ENCODE results near the gene RGS14. TPM values are rescaled to one million over a fixed set of nuclear protein-coding genes. Genes with fewer than 3 reads are reported as not detected.

RGS14 gene
- total RNA-seq, 1 experiment from 2014 or later = 18.1 TPM

DNA sequence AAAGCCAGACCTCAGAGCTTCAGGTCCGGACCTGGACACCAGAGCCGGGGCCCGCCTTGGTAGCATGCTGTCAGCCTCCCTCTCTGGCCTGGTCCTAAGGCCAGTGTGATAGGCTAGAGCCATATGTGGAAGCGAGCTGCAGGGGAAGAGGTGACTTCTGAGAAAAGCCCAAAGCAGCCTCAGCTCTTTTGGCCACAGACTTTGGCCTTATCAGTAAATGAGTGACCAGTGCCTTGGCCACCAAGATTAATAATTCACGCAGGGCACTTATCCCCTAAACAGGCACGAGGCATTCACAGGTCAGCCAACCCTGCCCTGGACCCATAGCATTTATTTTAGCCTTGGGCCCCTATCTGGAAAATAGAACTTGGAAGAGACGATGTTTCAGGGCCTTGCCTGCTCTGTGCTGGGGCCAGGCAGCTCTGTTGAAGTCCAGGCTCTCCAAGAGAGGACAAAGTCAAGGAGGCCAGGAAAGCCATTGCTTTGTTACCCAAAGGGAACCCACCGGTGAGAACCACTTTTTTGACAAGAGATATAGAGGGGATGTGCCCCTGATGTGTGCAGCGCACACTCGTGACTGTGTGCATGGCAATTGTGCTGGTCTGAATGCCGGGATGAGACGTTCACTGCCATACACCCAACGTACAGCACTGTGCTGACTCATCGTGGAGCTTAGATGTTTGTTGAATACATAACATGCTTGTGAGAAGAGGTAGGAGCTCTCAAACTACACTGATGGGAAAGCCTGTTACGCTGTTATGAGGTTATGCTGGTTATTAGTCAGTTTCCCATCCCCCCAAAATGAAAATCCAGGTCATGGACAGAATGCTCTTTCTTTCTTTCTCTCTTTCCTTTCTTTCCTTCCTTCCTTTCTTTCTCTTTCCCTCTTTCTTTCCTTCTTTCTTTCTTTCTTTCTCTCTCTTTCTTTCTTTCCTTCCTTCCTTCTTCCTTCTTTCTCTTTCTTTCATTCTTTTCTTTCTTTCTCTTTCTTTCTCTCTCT, 21.5 kb downstream of the RGS14 start:
- peak; percentile 69 for DNase-seq (ENCODE audit: low read depth)

DNA sequence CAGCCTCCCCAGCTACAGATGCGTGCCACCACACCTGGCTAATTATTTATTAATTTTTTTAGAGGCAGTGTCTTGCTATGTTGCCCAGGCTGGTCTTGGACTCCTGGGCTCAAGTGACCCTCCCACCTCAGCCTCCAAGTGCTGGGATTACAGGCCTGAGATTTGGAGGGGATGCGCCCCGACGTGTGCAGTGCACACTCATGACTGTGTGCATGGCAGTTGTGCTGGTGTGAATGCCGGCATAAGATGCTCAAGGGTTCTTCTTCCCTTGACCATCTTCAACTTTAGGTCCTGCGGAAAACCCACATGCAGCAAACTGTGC, 23.0 kb downstream of the RGS14 start:
- DNase-seq (ENCODE audit: low read depth) = no peak

GRCh38 chr5:177382423-177383029, 24.8 kb downstream of the RGS14 start:
- no peak for DNase-seq (ENCODE audit: low read depth)

DNA sequence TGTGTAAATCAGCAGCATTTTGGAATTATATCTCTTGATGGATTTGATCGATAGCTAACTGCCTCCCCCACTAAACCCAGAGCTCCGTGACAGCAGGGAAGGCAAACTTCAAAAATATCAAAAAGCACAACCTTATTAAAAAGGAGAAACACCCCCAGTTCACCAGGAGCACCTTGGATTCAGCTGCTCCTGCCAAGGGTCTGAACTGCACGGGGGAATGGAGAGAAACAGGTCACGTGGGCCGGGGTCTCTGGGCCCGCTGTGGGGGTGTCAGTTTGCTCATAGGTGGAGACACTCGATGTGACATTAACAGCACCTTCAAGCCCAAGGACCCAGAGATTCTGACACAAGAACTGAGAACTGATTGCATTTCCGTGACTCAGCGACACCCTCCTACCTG, 25.5 kb downstream of the RGS14 start:
- DNase-seq (ENCODE audit: low read depth) = no peak

- DNase-seq (ENCODE audit: low read depth) = no peak
These were observed 26.4 kb downstream of the RGS14 start, which contains the start of gene SLC34A1 for GRCh38 chr5:177384134-177384533. TSS of gene SLC34A1 (plus strand) at chr5:177384434. CDS start at chr5:177385742, 1,308 bp downstream.

- no peak for DNase-seq (ENCODE audit: low read depth)
These were observed 28.0 kb downstream of the RGS14 start for GRCh38 chr5:177385720-177386119.

- DNase-seq (ENCODE audit: low read depth) = no peak
These were observed 28.8 kb downstream of the RGS14 start for GRCh38 chr5:177386542-177386941.

GRCh38 chr5:177387405-177387804, 29.7 kb downstream of the RGS14 start:
- DNase-seq (ENCODE audit: low read depth) = no peak

GRCh38 chr5:177388521-177389052, 30.9 kb downstream of the RGS14 start:
- no peak for DNase-seq (ENCODE audit: low read depth)

DNA sequence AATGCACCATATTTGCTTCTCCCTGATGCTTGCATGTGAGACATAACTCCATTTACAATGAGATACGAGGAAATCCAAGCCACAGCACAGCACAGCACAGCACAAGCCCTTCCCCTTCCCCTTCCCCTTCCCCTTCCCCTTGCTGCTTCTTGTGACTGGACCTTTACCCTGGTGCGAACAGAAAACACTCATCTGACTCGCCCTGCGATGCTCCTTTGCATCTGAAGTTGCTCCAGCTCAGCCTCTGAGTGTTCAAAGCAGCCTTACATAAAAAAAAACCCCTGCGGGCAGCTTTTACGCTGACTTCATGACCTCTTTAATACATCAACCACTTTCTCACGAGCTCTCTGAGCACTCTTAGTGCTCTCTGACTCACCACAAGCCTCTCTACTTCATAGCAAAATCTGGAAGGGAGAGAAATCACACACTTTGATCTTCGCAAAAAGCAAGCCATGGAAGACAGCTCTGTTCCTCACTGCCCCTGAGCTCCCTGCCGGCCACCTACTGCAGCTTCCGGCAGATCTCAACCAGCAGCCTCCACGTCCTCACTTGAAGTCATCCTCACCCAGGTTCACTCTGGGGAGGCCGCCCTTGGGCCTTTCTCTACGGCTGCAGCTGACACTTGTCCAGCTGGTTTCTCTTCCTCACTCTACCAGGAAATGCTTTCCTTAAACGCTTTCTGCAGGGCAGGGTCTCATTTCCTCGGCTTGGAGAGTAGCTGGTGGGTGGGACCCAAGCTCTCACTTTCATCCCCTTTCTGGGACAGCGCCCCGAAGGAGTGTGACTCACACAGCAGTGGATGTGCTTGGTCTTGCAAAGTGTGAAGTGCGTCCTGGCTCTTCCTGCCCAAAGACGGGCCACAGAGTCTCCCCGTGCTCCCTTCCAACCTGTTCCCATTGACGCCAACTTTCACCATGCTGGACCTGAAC, 31.8 kb downstream of the RGS14 start:
- peak; percentile 80 for DNase-seq (ENCODE audit: low read depth)

GRCh38 chr5:177390363-177391300, 32.9 kb downstream of the RGS14 start:
- peak; percentile 89 for DNase-seq (ENCODE audit: low read depth)

GRCh38 chr5:177392765-177393164, 35.0 kb downstream of the RGS14 start:
- DNase-seq (ENCODE audit: low read depth) = no peak

DNA sequence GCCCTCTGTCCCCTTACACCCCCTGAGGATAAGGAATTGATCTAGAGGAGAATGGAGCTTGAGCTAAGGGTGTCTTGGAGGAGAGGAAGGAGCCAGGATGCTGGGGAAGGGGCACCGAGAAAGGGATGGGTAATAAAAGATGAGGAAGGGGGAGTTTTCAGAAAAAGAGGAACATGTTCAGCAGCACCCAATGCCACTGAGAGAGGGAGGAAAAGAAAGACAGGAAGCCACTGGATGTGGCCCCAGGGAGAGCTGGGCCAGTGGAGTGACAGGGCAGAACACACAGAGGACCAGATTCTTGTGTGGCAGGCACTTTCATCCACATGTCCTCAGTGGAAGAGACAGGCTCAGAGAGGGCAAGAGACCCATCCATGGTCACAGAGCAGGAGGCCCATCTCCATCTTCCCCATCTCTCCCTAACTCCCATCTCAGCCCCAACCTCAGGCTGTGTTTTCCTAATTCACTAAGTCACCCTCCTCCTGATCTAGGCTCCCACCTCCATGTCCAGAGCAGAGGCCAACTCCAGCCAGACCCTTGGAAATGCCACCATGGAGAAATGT, 35.6 kb downstream of the RGS14 start:
- DNase-seq (ENCODE audit: low read depth) = no peak

- DNase-seq (ENCODE audit: low read depth) = no peak
These were observed 36.3 kb downstream of the RGS14 start for GRCh38 chr5:177393990-177394389.

DNA sequence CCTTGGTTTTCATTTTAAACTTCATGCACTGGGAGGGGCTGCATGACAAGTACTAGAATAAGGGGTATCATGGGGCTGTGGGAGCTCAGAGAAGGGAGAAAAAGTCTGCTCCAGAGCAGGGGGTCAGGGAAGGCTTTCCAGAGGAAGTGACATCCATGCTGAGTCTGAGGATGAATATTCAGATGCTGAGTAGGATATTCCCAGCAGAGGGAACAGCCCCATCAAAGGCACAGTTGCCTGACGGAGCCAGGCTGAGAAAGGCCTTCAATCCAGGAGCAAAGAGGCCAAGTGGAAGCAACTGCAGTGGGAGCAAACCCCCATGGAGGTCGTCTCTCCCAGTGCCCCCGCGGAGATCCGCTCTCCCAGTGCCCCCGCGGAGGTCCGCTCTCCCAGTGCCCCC, 38.4 kb downstream of the RGS14 start:
- no peak for DNase-seq (ENCODE audit: low read depth)

- DNase-seq (ENCODE audit: low read depth) = no peak
These were observed 39.1 kb downstream of the RGS14 start for GRCh38 chr5:177396807-177397206.

DNA sequence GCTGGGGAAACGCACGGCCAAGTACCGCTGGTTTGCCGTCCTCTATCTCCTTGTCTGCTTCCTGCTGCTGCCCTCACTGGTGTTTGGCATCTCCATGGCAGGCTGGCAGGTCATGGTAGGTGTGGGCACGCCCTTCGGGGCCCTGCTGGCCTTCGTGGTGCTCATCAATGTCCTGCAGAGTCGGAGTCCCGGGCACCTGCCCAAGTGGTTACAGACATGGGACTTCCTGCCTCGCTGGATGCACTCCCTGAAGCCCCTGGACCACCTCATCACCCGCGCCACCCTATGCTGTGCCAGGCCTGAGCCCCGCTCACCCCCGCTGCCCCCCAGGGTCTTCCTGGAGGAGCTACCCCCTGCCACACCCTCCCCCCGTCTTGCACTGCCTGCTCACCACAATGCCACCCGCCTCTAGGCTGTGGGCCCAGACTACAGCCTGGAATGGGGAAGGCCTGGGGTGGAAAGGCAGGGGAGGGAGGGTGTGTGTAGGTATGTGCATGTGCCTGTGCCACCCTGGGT, 40.2 kb downstream of the RGS14 start:
- no peak for DNase-seq (ENCODE audit: low read depth)

- no peak for DNase-seq (ENCODE audit: low read depth)
These were observed 42.5 kb downstream of the RGS14 start, which contains the start of gene PFN3 for GRCh38 chr5:177399997-177400868. TSS of gene PFN3 (minus strand) at chr5:177400661. CDS start at chr5:177400576, 85 bp downstream.
